ENCODE results near the gene PTPRT. TPM values are rescaled to one million over a fixed set of nuclear protein-coding genes. Genes with fewer than 3 reads are reported as not detected.

The PTPRT gene
- total RNA-seq, 1 experiment from 2014 or later = not detected

GRCh38 chr20:42258564-42259302 lies 931.0 kb downstream of the PTPRT start:
- no peaks in the 10 kb centered on the region for H3K4me1 ChIP-seq (ENCODE audit: insufficient read depth, low read length, poor library complexity, severe bottlenecking)
- no peak overlapping the region for H3K27ac ChIP-seq (ENCODE audit: low read depth, low read length, poor library complexity, severe bottlenecking)
- ChIA-PET CTCF (no interaction called here), POLR2A (ENCODE audit: low non-redundant PET) (no interaction called here)
- H3K27me3 ChIP-seq (replicated peaks; ENCODE audit: insufficient read depth, low read depth, low read length, poor library complexity) = peaks cover 3% of the 10 kb centered on the region
- no peaks in the 10 kb centered on the region for H3K9me3 ChIP-seq (ENCODE audit: low read depth, low read length, poor library complexity, severe bottlenecking)
- H3K4me3 ChIP-seq (ENCODE audit: low read depth, low read length, poor library complexity, severe bottlenecking) = no peak overlapping the region
- intact Hi-C loops (cut with micrococcal nuclease; ENCODE audit: unreplicated experiment) = no loop called here
- no peaks in the 10 kb centered on the region for H3K36me3 ChIP-seq (ENCODE audit: insufficient read depth, low read length, poor library complexity, severe bottlenecking)
- DNase-seq (ENCODE audit: low spot score) = no peak
- BruUV-seq (replicated peaks) = no TSS peak
- no peak for TF ChIP-seq CTCF (conservative IDR thresholded peaks at IDR 0.05; ENCODE audit: low read depth, low read length)
- TF ChIP-seq EZH2 (IDR thresholded peaks at IDR 0.05; ENCODE audit: borderline replicate concordance, low read depth, low read length, poor library complexity, severe bottlenecking) = no peak

- intact Hi-C loops (cut with micrococcal nuclease; ENCODE audit: unreplicated experiment) = no loop called here
- no peak for TF ChIP-seq CTCF (conservative IDR thresholded peaks at IDR 0.05; ENCODE audit: low read depth, low read length)
- no peak for TF ChIP-seq EZH2 (IDR thresholded peaks at IDR 0.05; ENCODE audit: borderline replicate concordance, low read depth, low read length, poor library complexity, severe bottlenecking)
- ChIA-PET POLR2A (ENCODE audit: low non-redundant PET) (no interaction called here), CTCF (no interaction called here)
- H3K36me3 ChIP-seq (ENCODE audit: insufficient read depth, low read length, poor library complexity, severe bottlenecking) = no peaks in the 10 kb centered on the region
- H3K4me1 ChIP-seq (ENCODE audit: insufficient read depth, low read length, poor library complexity, severe bottlenecking) = no peaks in the 10 kb centered on the region
- no peak for DNase-seq (ENCODE audit: low spot score)
- H3K27ac ChIP-seq (ENCODE audit: low read depth, low read length, poor library complexity, severe bottlenecking) = no peak overlapping the region
- H3K9me3 ChIP-seq (ENCODE audit: low read depth, low read length, poor library complexity, severe bottlenecking) = no peaks in the 10 kb centered on the region
- peaks cover 7% of the 10 kb centered on the region for H3K27me3 ChIP-seq (replicated peaks; ENCODE audit: insufficient read depth, low read depth, low read length, poor library complexity)
- no TSS peak for BruUV-seq (replicated peaks)
- no peak overlapping the region for H3K4me3 ChIP-seq (ENCODE audit: low read depth, low read length, poor library complexity, severe bottlenecking)
Observed at GRCh38 chr20:42255821-42256220, 933.9 kb downstream of the PTPRT start.

GRCh38 chr20:42254673-42255072 lies 935.0 kb downstream of the PTPRT start:
- CTCF ChIA-PET = no interaction called here

More at GRCh38 chr20:42254673-42255072, 935.0 kb downstream of the PTPRT start:
- no peaks in the 10 kb centered on the region for H3K4me1 ChIP-seq (ENCODE audit: insufficient read depth, low read length, poor library complexity, severe bottlenecking)
- no peak overlapping the region for H3K27ac ChIP-seq (ENCODE audit: low read depth, low read length, poor library complexity, severe bottlenecking)
- peaks cover 9% of the 10 kb centered on the region for H3K27me3 ChIP-seq (replicated peaks; ENCODE audit: insufficient read depth, low read depth, low read length, poor library complexity)
- POLR2A ChIA-PET (ENCODE audit: low non-redundant PET) = no interaction called here
- no peaks in the 10 kb centered on the region for H3K36me3 ChIP-seq (ENCODE audit: insufficient read depth, low read length, poor library complexity, severe bottlenecking)
- BruUV-seq (replicated peaks) = no TSS peak
- TF ChIP-seq EZH2 (IDR thresholded peaks at IDR 0.05; ENCODE audit: borderline replicate concordance, low read depth, low read length, poor library complexity, severe bottlenecking) = no peak
- TF ChIP-seq CTCF (conservative IDR thresholded peaks at IDR 0.05; ENCODE audit: low read depth, low read length) = no peak
- intact Hi-C loops (cut with micrococcal nuclease; ENCODE audit: unreplicated experiment) = no loop called here
- no peak overlapping the region for H3K4me3 ChIP-seq (ENCODE audit: low read depth, low read length, poor library complexity, severe bottlenecking)
- no peak for DNase-seq (ENCODE audit: low spot score)
- no peaks in the 10 kb centered on the region for H3K9me3 ChIP-seq (ENCODE audit: low read depth, low read length, poor library complexity, severe bottlenecking)
